Astrocyte (in vitro differentiated cells and primary cell): ENCODE results near the gene CHIC2. TPM values are rescaled to one million over a fixed set of nuclear protein-coding genes. Genes with fewer than 3 reads are reported as not detected.

Experiments
- DNase-seq: peaks from one replicate; pipeline ENCODE4 v3.0.0-alpha.2; 2010; ENCODE audit warnings: low read depth
- FAIRE-seq: peaks from 2 replicates; lab custom pipeline; 2011; peaks lifted over from hg19 to GRCh38; lab: Jason Lieb, UNC
- H2AFZ ChIP-seq: 2 replicates; pipeline ENCODE4 v1.6.0; 2012; ENCODE audit warnings: low read depth, low read length, inconsistent platforms
- H3K27ac ChIP-seq: 2 replicates; pipeline ENCODE4 v1.5.1; 2011; ENCODE audit warnings: low read depth, low read length, inconsistent platforms
- H3K27me3 ChIP-seq: 2 replicates; pipeline ENCODE4 v1.6.0; 2011; ENCODE audit warnings: low read length, inconsistent platforms; ENCODE audit not compliant: insufficient read depth
- H3K36me3 ChIP-seq: 2 replicates; pipeline ENCODE4 v1.5.1; 2011; ENCODE audit warnings: low read length, inconsistent platforms; ENCODE audit not compliant: insufficient read depth
- H3K4me1 ChIP-seq: 2 replicates; pipeline ENCODE4 v1.5.1; 2011; ENCODE audit warnings: low read length, inconsistent platforms; ENCODE audit not compliant: insufficient read depth
- H3K4me2 ChIP-seq: 2 replicates; pipeline ENCODE4 v1.6.0; 2012; ENCODE audit warnings: low read length, inconsistent platforms
- H3K4me3 ChIP-seq: 2 replicates; pipeline ENCODE4 v1.5.1; 2011; ENCODE audit warnings: low read depth, mild to moderate bottlenecking, low read length, inconsistent platforms; ENCODE audit not compliant: insufficient read depth
- H3K79me2 ChIP-seq: 2 replicates; pipeline ENCODE4 v1.6.0; 2012; ENCODE audit warnings: mild to moderate bottlenecking, low read length, inconsistent platforms; ENCODE audit not compliant: insufficient read depth
- H3K9ac ChIP-seq: 2 replicates; pipeline ENCODE4 v1.6.0; 2012; ENCODE audit warnings: mild to moderate bottlenecking, low read length, inconsistent platforms
- H3K9me3 ChIP-seq: 2 replicates; pipeline ENCODE4 v1.5.1; 2012; ENCODE audit warnings: low read depth, mild to moderate bottlenecking, low read length, inconsistent platforms; ENCODE audit not compliant: insufficient read depth
- H4K20me1 ChIP-seq: 2 replicates; pipeline ENCODE4 v1.6.0; 2012; ENCODE audit warnings: low read length, inconsistent platforms; ENCODE audit not compliant: insufficient read depth
- H3K27ac Mint-ChIP-seq: one replicate; pipeline ENCODE4 v1.8.0; 2021; ENCODE audit warnings: mild to moderate bottlenecking, mixed read lengths; ENCODE audit not compliant: unreplicated experiment
- H3K27me3 Mint-ChIP-seq: one replicate; pipeline ENCODE4 v1.8.0; 2021; ENCODE audit warnings: low read depth, mixed read lengths; ENCODE audit not compliant: unreplicated experiment
- H3K36me3 Mint-ChIP-seq: one replicate; pipeline ENCODE4 v1.8.0; 2021; ENCODE audit warnings: low read depth, mixed read lengths; ENCODE audit not compliant: unreplicated experiment
- H3K4me1 Mint-ChIP-seq: one replicate; pipeline ENCODE4 v1.8.0; 2021; ENCODE audit warnings: low read depth, mixed read lengths; ENCODE audit not compliant: unreplicated experiment
- H3K4me3 Mint-ChIP-seq: one replicate; pipeline ENCODE4 v1.8.0; 2021; ENCODE audit warnings: mild to moderate bottlenecking, moderate library complexity, mixed read lengths; ENCODE audit not compliant: unreplicated experiment
- H3K9me3 Mint-ChIP-seq: one replicate; pipeline ENCODE4 v1.8.0; 2021; ENCODE audit warnings: mild to moderate bottlenecking, mixed read lengths; ENCODE audit not compliant: unreplicated experiment
- CTCF ChIP-seq: IDR thresholded peaks from 2 replicates; pipeline ENCODE4 v1.5.1; 2011; ENCODE audit warnings: low read depth, mild to moderate bottlenecking, inconsistent platforms, low read length, moderate library complexity; ENCODE audit not compliant: insufficient read depth
- EZH2 ChIP-seq: IDR thresholded peaks from 2 replicates; pipeline ENCODE4 v1.6.1; 2012; ENCODE audit warnings: mild to moderate bottlenecking, low read length, inconsistent platforms; ENCODE audit not compliant: insufficient read depth
- total RNA-seq: library from RNA; stranded (reverse); gene quantifications from 2 replicates; pipeline ENCODE4 v1.2.1, GENCODE V29; 2021

Gene CHIC2
- total RNA-seq, 1 donor from 2014 or later = 38.2 TPM

GRCh38 chr4:54090404-54090803 lies 26.0 kb upstream of the CHIC2 start:
- Histone ChIP-seq H3K9me3 (no peaks in the 10 kb centered on the region), H3K27ac (no peak overlapping the region), H4K20me1 (no peaks in the 10 kb centered on the region), H3K79me2 (no peaks in the 10 kb centered on the region), H3K4me3 (no peak overlapping the region), H3K4me2 (peak overlapping the region; percentile 95), H3K27me3 (peaks cover 35% of the 10 kb centered on the region), H3K4me1 (peaks cover 20% of the 10 kb centered on the region), H2AFZ (no peak overlapping the region), H3K36me3 (no peaks in the 10 kb centered on the region), H3K9ac (no peak overlapping the region)
- Mint-ChIP-seq H3K9me3 (no peaks in the 10 kb centered on the region), H3K4me1 (peaks cover 20% of the 10 kb centered on the region), H3K36me3 (no peaks in the 10 kb centered on the region), H3K27me3 (peaks cover 27% of the 10 kb centered on the region), H3K4me3 (no peak overlapping the region), H3K27ac (no peak overlapping the region)
- FAIRE-seq = no peak
- DNase-seq = no peak
- TF ChIP-seq CTCF (no peak), EZH2 (no peak)

GRCh38 chr4:54089875-54090274 lies 25.5 kb upstream of the CHIC2 start:
- FAIRE-seq (no peak), DNase-seq (no peak)
- peaks cover 22% of the 10 kb centered on the region for H3K27me3 Mint-ChIP-seq
- Histone ChIP-seq H3K9ac (no peak overlapping the region), H3K4me3 (no peak overlapping the region), H3K36me3 (no peaks in the 10 kb centered on the region), H3K9me3 (no peaks in the 10 kb centered on the region), H4K20me1 (no peaks in the 10 kb centered on the region), H2AFZ (no peak overlapping the region), H3K79me2 (no peaks in the 10 kb centered on the region), H3K27ac (no peak overlapping the region), H3K4me2 (no peak overlapping the region), H3K27me3 (peaks cover 29% of the 10 kb centered on the region), H3K4me1 (peaks cover 25% of the 10 kb centered on the region)
- TF ChIP-seq EZH2 (no peak), CTCF (no peak)
- peaks cover 25% of the 10 kb centered on the region for H3K4me1 Mint-ChIP-seq
- H3K27ac Mint-ChIP-seq = no peak overlapping the region
- H3K4me3 Mint-ChIP-seq = no peak overlapping the region
- H3K9me3 Mint-ChIP-seq = no peaks in the 10 kb centered on the region
- no peaks in the 10 kb centered on the region for H3K36me3 Mint-ChIP-seq

GRCh38 chr4:54085284-54085683 lies 20.9 kb upstream of the CHIC2 start:
- FAIRE-seq (peak; percentile 99), DNase-seq (peak; percentile 75)
- H3K27me3 ChIP-seq = no peaks in the 10 kb centered on the region
- no peak overlapping the region for H2AFZ ChIP-seq
- Mint-ChIP-seq H3K27me3 (no peaks in the 10 kb centered on the region), H3K9me3 (no peaks in the 10 kb centered on the region), H3K4me1 (peaks cover 31% of the 10 kb centered on the region), H3K36me3 (no peaks in the 10 kb centered on the region), H3K27ac (peak overlapping the region; percentile 63), H3K4me3 (no peak overlapping the region)
- no peak overlapping the region for H3K4me3 ChIP-seq
- H3K36me3 ChIP-seq = no peaks in the 10 kb centered on the region
- TF ChIP-seq CTCF (no peak), EZH2 (no peak)
- H3K79me2 ChIP-seq = no peaks in the 10 kb centered on the region
- H3K4me1 ChIP-seq = peaks cover 19% of the 10 kb centered on the region
- H4K20me1 ChIP-seq = no peaks in the 10 kb centered on the region
- no peaks in the 10 kb centered on the region for H3K9me3 ChIP-seq
- peak overlapping the region; percentile 6 for H3K4me2 ChIP-seq
- H3K9ac ChIP-seq = no peak overlapping the region
- H3K27ac ChIP-seq = peak overlapping the region; percentile 13
